Neural cell (in vitro differentiated cells): ENCODE measurements around the gene PRRX1. TPM values are rescaled to one million over a fixed set of nuclear protein-coding genes. Genes with fewer than 3 reads are reported as not detected.

Experiments used
- H2AFZ ChIP-seq: fragments of 200-600, 300-800 bp; sonication (generic), shearing (Covaris generic); 2 replicates; pipeline ENCODE4 v1.6.0; 2014; ENCODE audit warnings: low read depth, mild to moderate bottlenecking, antibody characterized with exemption, low read length, moderate library complexity
- H3F3A ChIP-seq: fragments of 200-600 bp; shearing (Covaris generic); 2 replicates; pipeline ENCODE4 v1.6.1; 2016; ENCODE audit warnings: mild to moderate bottlenecking, moderate library complexity, mixed read lengths, antibody characterized with exemption, low read length; ENCODE audit not compliant: insufficient read depth, poor library complexity, severe bottlenecking
- H3K27ac ChIP-seq: fragments of 200-600, 300-800 bp; sonication (generic), shearing (Covaris generic); 2 replicates; pipeline ENCODE4 v1.5.1; 2014; ENCODE audit warnings: mild to moderate bottlenecking, low read length, moderate library complexity
- H3K27me3 ChIP-seq: fragments of 300-800, 200-600 bp; sonication (generic), shearing (Covaris generic); 2 replicates; pipeline ENCODE4 v1.6.0; 2014; ENCODE audit warnings: mild to moderate bottlenecking, low read depth, low read length, moderate library complexity; ENCODE audit not compliant: insufficient read depth
- H3K36me3 ChIP-seq: fragments of 300-800, 200-600 bp; sonication (generic), shearing (Covaris generic); 2 replicates; pipeline ENCODE4 v1.5.1; 2014; ENCODE audit warnings: mild to moderate bottlenecking, antibody characterized with exemption, low read length, moderate library complexity; ENCODE audit not compliant: insufficient read depth
- H3K4me2 ChIP-seq: fragments of 300-800, 200-600 bp; sonication (generic), shearing (Covaris generic); 2 replicates; pipeline ENCODE4 v1.6.0; 2014; ENCODE audit warnings: mild to moderate bottlenecking, low read length
- H3K4me3 ChIP-seq: fragments of 300-800, 200-600 bp; sonication (generic), shearing (Covaris generic); 2 replicates; pipeline ENCODE4 v1.5.1; 2014; ENCODE audit warnings: mild to moderate bottlenecking, low read length, moderate library complexity
- H3K79me2 ChIP-seq: fragments of 200-600 bp; shearing (Covaris generic); replicated peaks from 2 replicates; pipeline ENCODE4 v1.6.0; 2014; ENCODE audit warnings: mild to moderate bottlenecking, low read length, moderate library complexity; ENCODE audit not compliant: insufficient read depth
- H3K9ac ChIP-seq: fragments of 300-800, 200-600 bp; sonication (generic), shearing (Covaris generic); 2 replicates; pipeline ENCODE4 v1.6.1; 2016; ENCODE audit warnings: mild to moderate bottlenecking, low read length, mixed read lengths
- H3K9me2 ChIP-seq: fragments of 200-600 bp; shearing (Covaris generic); 2 replicates; pipeline ENCODE4 v1.6.1; 2016; ENCODE audit warnings: mild to moderate bottlenecking, low read length, mixed read lengths; ENCODE audit not compliant: insufficient read depth
- H3K9me3 ChIP-seq: fragments of 200-600, 300-800 bp; sonication (generic), shearing (Covaris generic); 2 replicates; pipeline ENCODE4 v1.6.1; 2016; ENCODE audit warnings: mild to moderate bottlenecking, mixed run types, low read length, moderate library complexity, mixed read lengths
- H4K20me1 ChIP-seq: fragments of 200-600 bp; shearing (Covaris generic); 2 replicates; pipeline ENCODE4 v1.6.1; 2016; ENCODE audit warnings: mild to moderate bottlenecking, mixed run types; ENCODE audit not compliant: insufficient read depth
- CTCF ChIP-seq: fragments of 450-650 bp; IDR thresholded peaks from 2 replicates; pipeline ENCODE4 v1.5.1; 2014; ENCODE audit warnings: antibody characterized with exemption, mild to moderate bottlenecking, moderate library complexity; ENCODE audit not compliant: poor library complexity, severe bottlenecking
- EP300 ChIP-seq: fragments of 450-650 bp; conservative IDR thresholded peaks from 2 replicates; pipeline ENCODE4 v1.6.1; 2014; ENCODE audit warnings: antibody characterized with exemption, mild to moderate bottlenecking, moderate library complexity; ENCODE audit not compliant: poor library complexity, severe bottlenecking
- EZH2 ChIP-seq: fragments of 200-600, 300-800 bp; shearing (Covaris generic), sonication (generic); IDR thresholded peaks from 2 replicates; pipeline ENCODE4 v1.6.1; 2014; ENCODE audit warnings: antibody characterized with exemption, low read length, borderline replicate concordance, mild to moderate bottlenecking; ENCODE audit not compliant: insufficient read depth, poor library complexity, severe bottlenecking
- MXI1 ChIP-seq: fragments of 450-650 bp; conservative IDR thresholded peaks from 2 replicates; pipeline ENCODE4 v1.6.1; 2014; ENCODE audit warnings: antibody characterized with exemption, mild to moderate bottlenecking; ENCODE audit not compliant: poor library complexity, severe bottlenecking
- POLR2AphosphoS5 ChIP-seq: IDR thresholded peaks from 2 replicates; pipeline ENCODE4 v1.6.1; 2012
- RAD21 ChIP-seq: fragments of 450-650 bp; conservative IDR thresholded peaks from 2 replicates; pipeline ENCODE4 v1.6.1; 2014; ENCODE audit warnings: antibody characterized with exemption, mild to moderate bottlenecking, moderate library complexity
- REST ChIP-seq: IDR thresholded peaks from 2 replicates; pipeline ENCODE4 v1.6.1; 2012; ENCODE audit warnings: borderline replicate concordance
- SMC3 ChIP-seq: fragments of 450-650 bp; conservative IDR thresholded peaks from 2 replicates; pipeline ENCODE4 v1.6.1; 2014; ENCODE audit warnings: antibody characterized with exemption, mild to moderate bottlenecking, moderate library complexity; ENCODE audit not compliant: poor library complexity
- TAF1 ChIP-seq: IDR thresholded peaks from 2 replicates; pipeline ENCODE4 v1.6.1; 2012; ENCODE audit warnings: low read depth
- polyA plus RNA-seq: library from polyadenylated mRNA; depleted of rRNA; stranded (reverse); fragments of >200 nt; gene quantifications from 2 replicates; pipeline ENCODE4 v1.2.3, GENCODE V29; 2014

PRRX1 gene
- polyA plus RNA-seq, 1 donor from 2014 or later = 0.10 TPM

GRCh38 chr1:170682169-170682568, 18.2 kb downstream of the PRRX1 start:
- no peaks in the 10 kb centered on the region for H4K20me1 ChIP-seq
- no peak overlapping the region for H3K9ac ChIP-seq
- no peak overlapping the region for H2AFZ ChIP-seq
- H3K9me2 ChIP-seq = no peaks in the 10 kb centered on the region
- H3F3A ChIP-seq = no peaks in the 10 kb centered on the region
- no peaks in the 10 kb centered on the region for H3K36me3 ChIP-seq
- H3K4me3 ChIP-seq = no peak overlapping the region
- no peak overlapping the region for H3K27ac ChIP-seq
- no peaks in the 10 kb centered on the region for H3K9me3 ChIP-seq
- no peak overlapping the region for H3K4me2 ChIP-seq
- TF ChIP-seq EP300 (no peak), MXI1 (no peak), SMC3 (no peak), TAF1 (no peak), REST (no peak), RAD21 (no peak), POLR2AphosphoS5 (no peak), EZH2 (no peak), CTCF (no peak)
- H3K79me2 ChIP-seq = no peaks in the 10 kb centered on the region
- H3K27me3 ChIP-seq = no peaks in the 10 kb centered on the region

- no peaks in the 10 kb centered on the region for H3K79me2 ChIP-seq
Measured at GRCh38 chr1:170682809-170683208, 18.9 kb downstream of the PRRX1 start.

More at GRCh38 chr1:170682809-170683208, 18.9 kb downstream of the PRRX1 start:
- Histone ChIP-seq H4K20me1 (no peaks in the 10 kb centered on the region), H3K4me3 (no peak overlapping the region), H3K27me3 (no peaks in the 10 kb centered on the region), H2AFZ (no peak overlapping the region), H3K9me2 (no peaks in the 10 kb centered on the region), H3K27ac (no peak overlapping the region), H3K36me3 (no peaks in the 10 kb centered on the region), H3K4me2 (no peak overlapping the region), H3K9me3 (no peaks in the 10 kb centered on the region), H3F3A (no peaks in the 10 kb centered on the region), H3K9ac (no peak overlapping the region)
- TF ChIP-seq TAF1 = no peak
- no peak for TF ChIP-seq POLR2AphosphoS5
- TF ChIP-seq RAD21 = no peak
- TF ChIP-seq MXI1 = no peak
- TF ChIP-seq CTCF = no peak
- no peak for TF ChIP-seq EZH2
- TF ChIP-seq REST = no peak
- no peak for TF ChIP-seq SMC3
- no peak for TF ChIP-seq EP300
